GM23338 (cell line): ENCODE data around the gene MBOAT1. TPM values are rescaled to one million over a fixed set of nuclear protein-coding genes. Genes with fewer than 3 reads are reported as not detected.

Experiments
- ATAC-seq: fragments of 200-7000 bp; cut with Tn5 transposase; 3 replicates; pipeline ENCODE4 v1.9.1; 2020
- DNase-seq: peaks from one replicate; pipeline ENCODE4 v3.0.0-alpha.2; 2015; ENCODE audit warnings: low spot score
- H2AFZ ChIP-seq: fragments of 200-600 bp; sonication (generic); 2 replicates; pipeline ENCODE4 v1.8.0; 2016; ENCODE audit warnings: antibody characterized with exemption, mild to moderate bottlenecking, moderate library complexity
- H3F3A ChIP-seq: fragments of 200-600 bp; sonication (generic); replicated peaks from 2 replicates; pipeline ENCODE4 v1.8.0; 2017; ENCODE audit warnings: antibody characterized with exemption, mixed run types, low read depth
- H3K27ac ChIP-seq: fragments of 200-600 bp; sonication (generic); 2 replicates; pipeline ENCODE4 v1.6.1; 2016; ENCODE audit warnings: low read depth
- H3K27me3 ChIP-seq: fragments of 200-600 bp; sonication (generic); 2 replicates; pipeline ENCODE4 v1.8.0; 2016; ENCODE audit warnings: mild to moderate bottlenecking, mixed run types, moderate library complexity; ENCODE audit not compliant: insufficient read depth
- H3K36me3 ChIP-seq: fragments of 200-600 bp; sonication (generic); 2 replicates; pipeline ENCODE4 v1.8.0; 2016; ENCODE audit warnings: mild to moderate bottlenecking; ENCODE audit not compliant: insufficient read depth
- H3K4me1 ChIP-seq: fragments of 200-600 bp; sonication (generic); 2 replicates; pipeline ENCODE4 v1.8.0; 2016; ENCODE audit warnings: mild to moderate bottlenecking, moderate library complexity; ENCODE audit not compliant: insufficient read depth
- H3K4me2 ChIP-seq: fragments of 200-600 bp; sonication (generic); 2 replicates; pipeline ENCODE4 v1.7.1; 2017; ENCODE audit warnings: mixed run types
- H3K4me3 ChIP-seq: fragments of 200-600 bp; sonication (generic); 2 replicates; pipeline ENCODE4 v1.6.1; 2016; ENCODE audit warnings: mixed run types
- H3K79me2 ChIP-seq: fragments of 200-600 bp; sonication (generic); replicated peaks from 2 replicates; pipeline ENCODE4 v1.8.0; 2017; ENCODE audit warnings: mild to moderate bottlenecking; ENCODE audit not compliant: insufficient read depth
- H3K9me2 ChIP-seq: fragments of 200-600 bp; sonication (generic); 2 replicates; pipeline ENCODE4 v1.8.0; 2017; ENCODE audit not compliant: insufficient read depth
- H4K20me1 ChIP-seq: fragments of 200-600 bp; sonication (generic); replicated peaks from 2 replicates; pipeline ENCODE4 v1.8.0; 2017; ENCODE audit warnings: mild to moderate bottlenecking; ENCODE audit not compliant: insufficient read depth
- H3K27ac Mint-ChIP-seq: 2 replicates; pipeline ENCODE4 v1.8.0; 2020; ENCODE audit warnings: inconsistent platforms, mild to moderate bottlenecking, moderate library complexity, mixed read lengths
- H3K27me3 Mint-ChIP-seq: 3 replicates; pipeline ENCODE4 v1.8.0; 2022; ENCODE audit warnings: low read depth, mild to moderate bottlenecking, moderate library complexity, mixed read lengths, inconsistent platforms; ENCODE audit not compliant: insufficient read depth, poor library complexity
- H3K36me3 Mint-ChIP-seq: 3 replicates; pipeline ENCODE4 v1.8.0; 2021; ENCODE audit warnings: low read depth, mild to moderate bottlenecking, inconsistent platforms, moderate library complexity, mixed read lengths
- H3K4me1 Mint-ChIP-seq: 3 replicates; pipeline ENCODE4 v1.8.0; 2020; ENCODE audit warnings: mild to moderate bottlenecking, inconsistent platforms, mixed read lengths
- H3K4me3 Mint-ChIP-seq: 3 replicates; pipeline ENCODE4 v1.8.0; 2021; ENCODE audit warnings: moderate library complexity, mild to moderate bottlenecking, inconsistent platforms, mixed read lengths
- H3K9me3 Mint-ChIP-seq: 3 replicates; pipeline ENCODE4 v1.8.0; 2020; ENCODE audit warnings: moderate library complexity, mild to moderate bottlenecking, inconsistent platforms, mixed read lengths
- EZH2 ChIP-seq: fragments of 200-600 bp; sonication (generic); IDR thresholded peaks from one replicate; pipeline ENCODE4 v1.8.0; 2017; ENCODE audit warnings: antibody characterized with exemption, mild to moderate bottlenecking, low read depth; ENCODE audit not compliant: unreplicated experiment
- JUNB ChIP-seq: IDR thresholded peaks from one replicate; pipeline ENCODE4 v1.6.1; 2016; ENCODE audit warnings: antibody characterized with exemption; ENCODE audit not compliant: unreplicated experiment
- NANOG ChIP-seq: IDR thresholded peaks from 2 replicates; pipeline ENCODE4 v1.6.1; 2016; ENCODE audit warnings: antibody characterized with exemption, borderline replicate concordance
- REST ChIP-seq: IDR thresholded peaks from one replicate; pipeline ENCODE4 v1.6.1; 2018; ENCODE audit warnings: antibody characterized with exemption; ENCODE audit not compliant: unreplicated experiment
- ZNF331 ChIP-seq: fragments of 250-450 bp; sonication (Bioruptor Pico); IDR thresholded peaks from 2 replicates; pipeline ENCODE4 v1.5.0; 2020; ENCODE audit warnings: low read depth, mild to moderate bottlenecking, moderate library complexity
- polyA plus RNA-seq: library from polyadenylated mRNA; unstranded; fragments of >200 nt; fragmentation: Nextera tagmentation; extraction: Ambion mirVana; gene quantifications from 2 replicates; pipeline ENCODE4 v1.2.1, GENCODE V29; 2016
- total RNA-seq: library from RNA; depleted of rRNA; stranded (reverse); fragments of >200 nt; shearing (Covaris generic); gene quantifications from 2 replicates; pipeline ENCODE4 v1.2.3, GENCODE V29; 2014

MBOAT1 gene
- total and polyA plus RNA-seq, 2 experiments from 2014 or later = 3.8 to 18.6 TPM

- no peak for TF ChIP-seq EZH2
- no peak for TF ChIP-seq REST
Measured at GRCh38 chr6:20162515-20162914, 49.8 kb downstream of the MBOAT1 start (continued).

- H3K27ac Mint-ChIP-seq = no peak overlapping the region
- Histone ChIP-seq H3F3A (no peaks in the 10 kb centered on the region), H3K36me3 (no peaks in the 10 kb centered on the region), H3K4me3 (no peak overlapping the region), H3K79me2 (peaks cover 29% of the 10 kb centered on the region), H3K4me2 (peak overlapping the region; percentile 39), H2AFZ (no peak overlapping the region), H3K9me2 (no peaks in the 10 kb centered on the region), H3K27me3 (no peaks in the 10 kb centered on the region), H3K27ac (0 out of 2 replicates have a peak overlapping the region, but pooled peaks have one; percentile 10), H3K4me1 (peaks cover 20% of the 10 kb centered on the region), H4K20me1 (0 out of 2 replicates have a peak, but pooled peaks cover 3% of the 10 kb centered on the region)
- no peak overlapping the region for H3K4me3 Mint-ChIP-seq
- DNase-seq (peak; percentile 4), ATAC-seq (peak; percentile 72)
- peaks cover 18% of the 10 kb centered on the region for H3K4me1 Mint-ChIP-seq
- no peaks in the 10 kb centered on the region for H3K9me3 Mint-ChIP-seq
- TF ChIP-seq JUNB (no peak), NANOG (0 out of 2 replicates have a peak, but pooled peaks have one; percentile 7), ZNF331 (CRISPR knock-in tag) (no peak), REST (no peak)
- H3K27me3 Mint-ChIP-seq = no peaks in the 10 kb centered on the region
- no peaks in the 10 kb centered on the region for H3K36me3 Mint-ChIP-seq
Measured at GRCh38 chr6:20160541-20161283, 51.6 kb downstream of the MBOAT1 start.
